HK-2 (cell line): ENCODE results near the gene CCDC50.

Experiments used
- DNase-seq: peaks from one replicate; pipeline ENCODE4 v3.0.0-alpha.2; 2018; ENCODE audit not compliant: unreplicated experiment

Gene CCDC50

DNA sequence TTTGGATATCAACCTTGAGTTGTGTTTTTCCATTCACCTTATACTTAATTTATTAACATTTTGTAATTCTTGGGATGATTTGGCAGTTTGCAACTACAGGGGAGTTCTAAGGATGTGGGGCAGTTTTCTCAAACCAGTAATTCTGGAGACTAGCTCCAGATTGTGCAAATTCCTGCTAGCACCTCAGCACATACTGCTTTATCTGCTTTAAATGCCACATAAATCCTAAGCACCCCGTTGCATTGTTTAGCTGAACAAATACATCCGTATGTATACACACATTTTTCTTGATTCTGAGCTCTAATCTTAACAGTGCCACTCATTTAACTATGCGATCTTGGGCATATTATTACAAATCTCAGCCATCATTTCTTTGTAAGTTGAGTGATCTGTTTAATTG, 18.0 kb downstream of the CCDC50 start:
- DNase-seq: no peak

DNA sequence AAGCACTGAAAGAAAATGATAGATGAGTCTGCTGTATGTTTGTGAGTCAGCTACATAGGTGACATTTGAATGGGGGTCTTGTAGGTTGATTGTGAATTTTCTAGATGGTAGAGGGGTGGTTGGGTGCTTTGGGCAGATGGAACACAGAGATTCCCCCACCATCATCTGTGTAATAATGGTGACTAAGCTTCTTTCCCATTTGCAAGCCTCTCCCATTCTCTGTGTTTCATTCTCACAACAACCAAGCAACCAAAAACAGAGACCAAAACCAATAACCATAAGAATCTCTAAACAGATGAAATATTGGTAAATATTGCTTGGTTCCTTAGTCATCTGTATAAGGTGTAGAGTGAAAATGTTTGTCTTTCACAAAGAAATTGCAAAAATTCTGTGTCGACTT, 18.9 kb downstream of the CCDC50 start:
- no peak for DNase-seq

DNA sequence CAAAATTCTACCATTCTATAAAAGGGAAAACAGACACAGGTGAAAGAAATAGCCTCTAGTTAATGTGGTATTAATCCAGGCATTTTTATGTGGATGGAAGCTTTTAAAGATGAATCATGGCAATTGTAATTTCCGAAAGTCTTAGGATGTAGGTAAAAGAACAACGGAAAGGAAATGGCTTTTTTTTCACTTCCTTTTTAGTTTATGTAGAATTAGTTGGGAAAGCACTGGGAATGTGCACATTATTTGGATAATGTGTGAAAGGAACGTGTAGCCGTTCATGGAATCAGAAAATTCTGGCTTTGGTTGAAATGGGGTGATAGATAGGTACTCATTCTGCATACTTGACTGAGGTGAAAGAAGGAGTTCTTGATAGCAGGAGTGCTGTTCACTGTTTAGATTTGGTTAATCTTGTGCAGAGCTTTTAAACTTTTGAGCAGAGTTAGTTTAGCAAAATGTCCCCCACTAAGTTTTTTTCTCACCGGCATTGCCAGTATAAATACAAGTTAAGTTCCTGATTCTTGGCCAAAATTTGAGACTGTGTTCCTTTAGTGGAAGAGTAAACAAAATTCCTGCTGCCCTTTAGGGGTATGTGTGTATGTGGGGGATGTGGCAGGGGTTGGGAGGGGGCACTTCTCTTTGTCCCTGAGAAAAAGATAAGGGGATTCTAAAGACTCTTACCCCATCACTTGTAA, 21.3 kb downstream of the CCDC50 start:
- no peak for DNase-seq

DNA sequence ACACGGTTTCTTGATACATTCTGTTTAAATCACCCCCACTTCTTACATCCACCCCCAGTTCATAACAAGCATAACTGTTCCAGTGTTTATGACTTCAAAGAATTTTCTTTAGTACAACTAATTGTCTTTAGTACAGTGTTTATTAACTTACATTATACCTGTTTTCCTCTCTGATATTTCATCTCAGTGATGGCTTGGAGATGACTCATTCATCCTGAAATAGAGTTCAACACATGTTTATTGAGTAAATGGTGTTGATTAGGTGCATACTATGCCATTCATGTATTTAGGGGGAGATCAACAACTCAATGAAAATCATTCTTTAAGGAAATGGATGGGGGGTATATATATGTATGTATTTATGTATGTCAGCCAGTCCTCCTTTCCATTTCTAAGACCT, 22.8 kb downstream of the CCDC50 start:
- DNase-seq: no peak

DNA sequence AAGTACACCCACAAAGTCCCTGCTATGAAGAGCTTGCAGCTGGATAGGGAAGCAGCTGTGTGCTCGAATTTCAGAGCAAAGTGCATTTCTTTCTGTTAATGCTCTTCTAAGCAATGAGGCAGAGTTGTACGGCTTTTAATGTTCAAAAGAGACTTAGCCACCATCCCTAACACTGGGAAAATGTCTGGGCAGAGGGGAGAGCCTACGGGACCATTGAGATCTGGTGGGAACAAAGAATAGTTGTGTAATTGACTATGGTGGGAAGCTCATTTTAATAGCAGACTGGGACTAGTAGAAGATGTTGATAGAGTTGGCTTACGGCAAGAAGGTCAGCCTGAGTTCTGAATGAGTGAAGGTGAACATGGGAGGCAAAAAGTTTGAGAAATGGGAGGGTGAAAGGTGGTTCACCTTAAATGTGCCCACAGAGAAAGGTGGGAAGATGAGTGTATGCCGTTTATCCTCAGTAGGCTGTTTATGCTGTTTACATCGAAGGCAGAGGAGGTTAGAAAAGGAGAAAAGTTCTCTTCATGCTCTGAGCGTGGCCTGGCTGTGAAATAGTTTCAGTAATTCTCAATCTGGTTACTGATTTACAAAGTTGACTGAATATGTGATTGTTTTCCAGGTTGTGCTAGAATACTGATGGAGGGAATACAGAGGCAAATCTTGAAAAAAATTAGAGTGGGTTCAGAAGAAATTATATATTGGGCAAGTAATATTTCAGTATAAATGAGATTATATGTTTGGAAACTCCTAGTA, 24.0 kb downstream of the CCDC50 start:
- DNase-seq: no peak

DNA sequence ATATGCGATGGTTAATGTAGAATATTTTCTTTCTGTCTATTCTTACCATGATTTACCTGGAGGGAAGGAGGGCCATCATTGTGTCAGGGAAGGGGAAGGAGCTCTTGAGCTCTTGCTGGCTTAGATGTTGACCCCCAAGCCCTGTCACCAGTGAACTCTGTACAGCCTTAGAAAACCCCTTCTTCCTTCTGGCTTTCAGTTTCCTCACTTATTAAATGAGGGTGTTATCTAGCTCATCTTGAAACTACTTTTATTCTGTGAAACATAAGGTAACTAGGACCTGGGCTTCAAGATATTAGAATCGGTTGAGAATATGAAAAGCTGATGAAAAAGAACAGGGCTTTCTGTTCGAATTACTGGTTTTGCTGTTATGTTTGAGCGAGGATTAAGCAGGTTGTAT, 26.2 kb downstream of the CCDC50 start:
- no peak for DNase-seq

DNA sequence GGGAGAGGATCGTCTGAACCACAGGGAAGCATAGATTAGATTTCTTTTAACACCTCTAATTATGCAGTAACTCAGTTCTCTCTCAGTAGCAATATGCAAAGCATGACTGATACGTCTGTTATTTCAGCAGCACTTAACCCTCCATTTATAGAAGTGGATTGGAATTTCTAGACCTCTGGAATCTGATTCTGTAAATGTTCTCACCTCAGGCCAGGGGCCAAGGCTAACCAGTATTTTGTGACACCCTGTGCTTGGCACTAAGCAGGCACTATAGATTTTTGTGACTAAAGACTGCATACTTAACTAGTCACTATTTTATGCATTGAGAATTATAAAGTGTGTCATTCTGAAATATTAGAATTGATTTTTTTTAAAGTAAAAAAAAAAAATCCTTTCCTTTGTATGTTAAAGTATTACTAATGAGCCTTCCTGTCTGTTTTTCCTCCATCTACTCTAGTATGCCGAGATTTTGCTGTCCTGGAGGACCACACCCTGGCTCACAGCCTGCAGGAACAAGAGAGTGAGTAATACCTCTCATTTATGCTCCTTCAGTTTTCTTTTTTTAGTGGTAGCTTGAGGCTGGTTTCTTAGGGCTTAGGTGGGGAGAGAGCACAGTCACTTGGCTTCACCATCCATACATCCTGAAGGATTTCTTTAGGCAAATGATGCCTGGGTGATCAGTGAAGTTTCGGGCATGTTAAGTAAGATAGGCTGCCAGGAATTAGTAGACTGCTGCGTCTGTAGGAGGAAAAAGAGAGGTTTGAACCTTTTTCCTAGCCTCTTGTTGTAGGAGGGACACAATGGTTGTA, 27.6 kb downstream of the CCDC50 start:
- DNase-seq: peak; percentile 29

DNA sequence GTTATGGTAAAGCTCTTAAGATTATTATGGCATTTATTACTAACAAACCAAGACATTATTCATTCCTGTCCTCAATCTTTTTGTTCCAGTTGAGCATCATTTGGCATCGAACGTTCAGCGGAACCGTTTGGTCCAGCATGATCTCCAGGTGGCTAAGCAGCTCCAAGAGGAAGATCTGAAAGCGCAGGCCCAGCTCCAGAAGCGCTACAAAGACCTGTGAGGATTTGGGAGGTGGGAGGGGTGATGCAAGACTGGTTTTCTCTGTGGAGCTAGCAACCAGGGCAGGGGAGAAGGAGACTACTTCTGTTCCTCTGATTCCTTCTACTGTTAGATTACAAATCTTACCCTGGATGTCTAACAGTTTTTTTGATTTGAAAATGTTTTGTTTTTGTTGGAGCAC, 28.7 kb downstream of the CCDC50 start:
- DNase-seq: no peak

DNA sequence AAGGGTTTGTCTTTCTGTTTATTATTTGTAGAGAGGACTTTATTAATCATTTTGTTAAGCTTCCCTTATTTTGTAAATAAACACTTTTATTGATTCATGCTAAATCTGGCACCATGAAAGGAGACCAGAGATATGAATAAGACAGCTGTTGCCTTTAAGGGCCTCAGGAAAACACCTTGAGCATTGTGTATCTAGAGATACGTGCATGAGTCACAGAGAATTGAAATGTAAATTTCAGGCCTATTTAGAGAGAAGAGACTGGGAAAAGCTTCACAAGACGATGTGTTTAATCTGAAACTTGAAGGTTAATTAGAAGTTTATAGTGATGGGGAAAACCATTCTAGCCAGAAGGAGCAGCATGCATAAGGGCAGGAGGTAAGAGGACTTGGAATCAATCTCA, 29.7 kb downstream of the CCDC50 start:
- DNase-seq: no peak

DNA sequence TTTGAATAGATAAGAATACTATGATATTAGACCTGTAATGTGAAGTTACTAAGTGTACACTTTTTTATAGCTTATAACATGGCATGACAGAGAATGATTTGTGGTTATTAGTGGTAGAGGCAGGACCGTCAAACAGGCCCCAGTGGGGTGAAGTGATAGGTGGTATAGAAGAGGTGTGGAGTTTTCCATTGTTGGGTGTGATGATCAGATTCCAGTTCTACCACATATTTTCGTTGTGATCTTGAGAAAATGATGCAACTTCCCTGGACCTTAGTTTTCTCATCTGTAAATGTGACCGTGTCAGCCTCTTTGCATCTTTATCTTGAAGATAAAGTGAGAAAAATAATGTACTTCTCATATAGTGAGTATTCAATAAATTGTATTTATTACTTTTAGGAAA, 31.4 kb downstream of the CCDC50 start:
- DNase-seq: no peak

DNA sequence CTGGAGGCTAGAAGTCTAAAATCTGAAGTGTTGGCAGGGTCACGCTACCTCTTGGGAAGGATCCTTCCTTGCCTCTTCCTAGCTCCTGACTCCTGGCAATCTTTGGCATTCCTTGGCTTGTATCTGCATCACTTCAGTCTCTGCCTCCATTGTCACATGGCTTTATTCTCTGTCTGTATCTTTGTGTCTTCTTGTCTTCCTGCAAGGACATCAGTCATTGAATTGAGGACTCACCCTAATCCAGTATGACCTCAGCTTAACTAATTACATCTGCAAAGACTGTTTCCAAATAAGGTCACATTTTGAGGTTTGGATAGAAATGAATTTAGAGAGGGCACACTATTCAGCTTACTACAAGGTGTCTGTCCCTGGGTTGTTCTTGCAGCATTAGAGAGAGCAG, 32.3 kb downstream of the CCDC50 start:
- DNase-seq: no peak

DNA sequence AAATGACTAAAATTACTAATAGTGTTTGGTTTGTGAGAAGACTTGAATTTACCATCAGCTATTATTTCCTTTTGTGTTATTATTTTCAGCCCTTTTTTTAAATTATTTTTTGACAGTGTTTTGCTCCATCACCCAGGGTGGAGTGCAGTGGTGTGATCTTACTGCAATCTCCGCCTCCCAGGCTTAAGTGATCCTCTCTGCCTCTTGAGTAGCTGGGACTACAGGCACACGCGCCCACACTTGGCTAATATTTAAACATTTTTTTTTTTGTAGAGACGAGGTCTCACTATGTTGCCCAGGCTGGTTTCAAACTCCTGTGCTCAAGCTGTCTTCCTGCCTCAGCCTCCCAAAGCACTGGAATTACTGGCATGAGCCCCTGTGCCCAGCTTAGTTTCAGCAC, 32.8 kb downstream of the CCDC50 start:
- no peak for DNase-seq

DNA sequence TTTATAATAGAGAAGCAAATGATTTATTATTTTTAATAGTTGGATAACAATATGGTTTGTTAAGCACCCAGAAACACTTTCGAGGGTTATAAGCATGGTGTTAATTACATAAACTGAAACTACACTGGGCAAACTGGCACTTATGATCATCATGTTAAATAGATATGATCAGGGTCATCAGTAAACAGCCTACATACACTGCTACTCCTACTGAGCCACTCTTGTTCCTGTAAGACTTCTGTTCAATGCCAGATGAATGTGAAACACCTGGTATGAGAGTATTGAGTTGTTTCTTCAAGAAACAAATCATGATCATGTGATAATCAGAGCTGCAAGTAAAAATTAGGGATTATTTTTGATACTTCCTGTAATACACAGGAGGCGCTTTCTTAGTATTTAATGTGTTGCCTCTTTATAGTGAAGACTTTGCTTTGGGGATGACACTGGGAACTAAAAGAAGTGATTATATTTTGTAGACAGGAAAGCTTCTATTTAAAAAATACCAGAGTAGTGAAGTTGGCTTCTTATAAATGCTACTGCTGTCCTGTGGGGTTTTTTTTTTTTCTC, 33.4 kb downstream of the CCDC50 start:
- DNase-seq: no peak

DNA sequence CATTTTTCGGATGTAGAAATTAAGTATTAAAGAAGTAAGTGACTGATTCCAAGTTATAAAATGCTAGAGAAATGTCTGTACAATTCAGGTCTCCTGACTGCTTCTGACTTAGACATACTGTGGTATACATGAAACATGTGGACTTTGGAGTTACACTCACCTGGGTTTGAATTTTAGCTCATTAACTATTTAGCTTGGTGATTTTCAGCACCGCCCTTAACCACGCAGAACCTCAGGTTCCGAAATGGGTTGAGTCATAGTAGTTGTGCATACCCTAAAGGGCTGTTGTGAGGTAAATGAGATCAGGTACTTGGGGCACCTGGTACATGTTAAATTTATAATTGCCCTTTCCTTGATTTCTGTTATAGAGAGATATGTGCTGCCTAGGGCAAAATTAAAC, 34.0 kb downstream of the CCDC50 start:
- no peak for DNase-seq

DNA sequence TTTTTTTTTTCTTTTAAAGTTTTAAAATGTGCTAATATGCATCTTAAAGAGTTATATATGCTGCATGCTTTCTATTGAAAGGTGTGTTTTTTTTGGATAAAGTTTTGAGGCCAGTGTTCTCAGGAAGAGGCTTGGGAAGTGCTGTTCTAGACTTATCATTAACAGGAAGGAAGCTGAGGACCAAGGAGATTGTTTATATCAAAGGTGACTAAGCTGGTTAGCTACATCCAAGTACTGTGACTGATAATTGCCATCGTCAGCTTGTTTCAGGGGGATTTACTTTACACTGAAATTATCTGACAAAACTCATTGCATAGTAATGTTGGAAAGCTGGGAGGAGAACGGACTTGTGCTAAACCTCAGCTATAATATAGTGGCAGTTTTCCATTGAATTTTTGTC, 37.5 kb downstream of the CCDC50 start:
- no peak for DNase-seq

DNA sequence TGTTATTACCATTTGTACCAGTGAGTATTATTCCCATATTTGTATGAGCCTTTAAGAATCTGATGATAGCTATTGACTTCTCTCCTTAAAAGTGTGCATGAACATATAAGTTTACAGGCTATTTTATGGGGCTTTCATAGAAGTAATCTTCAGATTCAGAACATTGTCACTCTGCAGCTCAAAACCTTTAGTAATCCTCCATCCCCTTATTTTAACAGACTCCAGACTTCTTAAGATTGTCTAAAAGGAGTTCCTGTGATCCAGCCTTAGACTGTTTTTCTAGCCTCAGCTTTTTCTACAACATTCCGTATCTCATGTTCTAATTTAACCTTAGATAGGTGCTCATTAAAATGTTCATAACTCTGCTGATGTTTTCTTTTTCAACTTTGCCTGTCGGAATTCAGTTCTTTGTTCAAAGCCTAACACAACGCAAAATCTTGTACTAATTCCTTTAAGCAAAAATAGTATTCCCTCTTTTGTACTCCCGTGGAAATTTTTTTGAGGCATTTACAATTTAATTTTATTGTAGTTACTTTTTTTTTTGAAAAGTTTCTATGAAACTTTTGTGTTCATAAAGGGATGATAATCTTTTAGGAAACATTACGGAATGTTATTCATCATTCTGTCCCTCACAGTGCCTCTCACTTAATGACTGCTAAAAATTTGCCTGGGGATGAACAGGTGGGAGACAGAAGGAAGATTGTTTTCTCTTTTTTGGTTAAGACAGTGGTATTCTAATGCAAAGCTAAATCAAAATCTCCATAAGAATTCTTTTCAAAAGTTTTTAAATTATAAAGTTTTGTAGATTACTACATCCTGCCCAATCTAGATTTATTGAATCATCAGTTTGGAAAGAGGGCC, 39.8 kb downstream of the CCDC50 start:
- no peak for DNase-seq

DNA sequence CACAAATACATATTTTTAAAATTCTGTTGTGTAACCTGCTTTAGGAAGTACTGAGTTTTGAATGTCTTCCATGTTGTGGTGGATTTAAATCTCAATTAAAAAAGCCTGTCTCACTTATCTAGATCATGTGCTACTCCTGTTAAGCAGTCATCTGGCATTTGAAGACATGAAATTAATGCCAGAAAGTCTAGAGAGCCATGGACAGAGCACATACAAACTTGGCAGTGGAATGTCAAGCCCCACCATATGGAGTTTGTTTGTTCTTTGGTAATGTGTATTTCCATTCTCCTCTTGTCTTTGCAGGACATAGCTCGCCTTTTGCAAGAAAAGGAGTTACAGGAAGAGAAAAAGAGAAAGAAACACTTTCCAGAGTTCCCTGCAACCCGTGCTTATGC, 40.4 kb downstream of the CCDC50 start:
- no peak for DNase-seq

DNA sequence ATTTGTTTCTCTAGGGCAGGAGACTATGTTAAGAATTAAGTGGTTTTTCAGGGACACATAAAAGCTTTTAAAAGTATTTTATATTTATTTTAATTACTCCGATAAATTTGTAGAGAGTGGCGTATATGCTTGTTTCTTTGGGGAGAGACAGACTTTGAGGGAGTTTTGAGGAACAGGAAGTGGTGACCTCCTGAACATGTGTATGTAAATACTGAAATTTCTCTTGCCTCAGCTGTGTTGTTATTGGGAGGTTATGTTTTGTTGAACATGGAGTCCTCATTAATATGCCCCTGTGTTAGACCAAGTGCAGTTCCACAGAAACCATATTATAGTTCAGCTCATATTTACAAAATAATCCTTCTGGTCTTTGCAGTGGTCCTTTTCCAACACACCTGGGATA, 42.9 kb downstream of the CCDC50 start:
- no peak for DNase-seq

DNA sequence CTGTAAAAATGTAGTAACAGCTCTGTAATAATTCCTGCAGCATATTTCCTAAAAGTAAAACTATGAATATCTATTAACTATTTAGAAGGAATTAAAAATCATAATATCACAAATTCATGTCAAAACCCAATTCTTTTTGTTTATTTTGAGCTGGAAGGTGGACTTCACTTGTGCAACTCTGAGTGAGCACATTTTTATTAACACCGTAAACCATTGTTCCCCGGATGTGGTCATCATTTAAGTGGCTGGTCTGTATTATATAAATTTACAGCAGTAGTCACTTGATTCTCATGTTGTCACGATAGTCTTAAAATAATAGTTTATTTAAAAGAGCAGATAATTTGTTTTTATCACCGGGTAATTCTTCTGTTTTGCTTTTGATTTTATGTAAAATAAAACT, 44.1 kb downstream of the CCDC50 start:
- DNase-seq: no peak

DNA sequence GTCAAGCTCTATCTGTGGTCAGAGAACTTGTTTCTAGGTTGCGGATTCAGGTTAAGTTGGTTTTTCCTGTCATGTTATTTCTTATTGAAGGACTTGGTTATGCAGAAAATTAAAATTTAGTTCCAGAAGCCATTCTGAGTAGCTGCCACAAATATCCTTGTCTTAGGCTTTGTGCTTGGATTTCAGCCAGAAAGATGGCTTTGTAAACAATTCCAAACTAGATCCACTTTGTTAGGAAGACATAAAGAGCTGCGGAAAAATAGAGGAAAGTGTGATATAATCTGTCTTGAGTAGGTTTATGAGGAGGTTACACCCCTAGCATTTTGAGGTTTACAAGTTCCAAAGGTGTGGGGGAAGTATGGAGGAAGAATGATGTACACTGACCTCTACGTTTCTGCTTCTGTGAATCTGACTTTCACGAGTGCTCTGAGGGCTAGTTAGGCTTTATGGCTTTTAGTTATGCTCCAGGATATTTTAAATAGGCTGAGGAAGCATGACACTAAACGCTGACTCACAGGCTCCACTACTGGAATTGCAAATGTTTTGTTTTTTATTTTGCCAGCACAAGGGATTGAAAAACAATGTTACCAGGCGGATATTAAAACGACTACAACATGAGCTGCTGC, 47.4 kb downstream of the CCDC50 start:
- DNase-seq: no peak

DNA sequence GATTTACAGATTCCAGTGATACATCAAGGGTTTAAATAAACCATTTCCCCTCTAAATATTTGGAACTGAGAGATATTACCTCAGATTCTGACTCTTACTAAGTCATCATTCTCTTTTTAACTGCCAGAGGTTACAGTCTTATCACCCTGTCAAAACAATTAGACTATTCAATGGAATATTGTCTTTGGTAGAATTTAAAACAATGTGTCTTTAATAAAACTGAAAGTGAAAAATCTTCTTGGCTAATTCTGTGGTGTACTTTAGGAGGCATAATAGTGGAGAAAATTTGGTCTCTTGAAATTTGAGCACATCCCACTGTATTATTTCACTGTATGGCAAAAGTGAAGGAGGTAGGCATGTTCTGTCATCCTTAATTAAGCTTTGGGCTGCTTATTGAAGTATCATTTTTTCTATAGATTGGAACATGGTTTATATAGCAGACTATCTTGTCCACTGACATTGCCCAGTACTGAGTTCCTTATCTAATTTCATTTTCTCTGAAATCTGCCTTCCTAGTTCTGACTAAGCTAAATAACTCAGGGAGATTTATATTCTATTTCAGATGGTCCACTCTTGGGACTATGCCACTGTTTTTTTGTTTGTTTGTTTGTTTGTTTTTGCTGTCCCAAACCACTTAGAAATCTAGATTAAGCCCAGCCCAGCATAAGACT, 49.1 kb downstream of the CCDC50 start:
- no peak for DNase-seq
